OCI-LY1 (cell line): Measurements from ENCODE around the gene MFAP4.

Experiments used
- H2AFZ ChIP-seq: fragments of 200-600 bp; sonication (generic), shearing (Covaris generic); 2 replicates; pipeline ENCODE4 v1.6.0; 2014; ENCODE audit warnings: antibody characterized with exemption, mild to moderate bottlenecking, low read length
- H3F3A ChIP-seq: fragments of 200-600 bp; sonication (generic), shearing (Covaris generic); 2 replicates; pipeline ENCODE4 v1.6.0; 2014; ENCODE audit warnings: mild to moderate bottlenecking, antibody characterized with exemption, low read length, moderate library complexity; ENCODE audit not compliant: insufficient read depth
- H3K27ac ChIP-seq: fragments of 200-600 bp; sonication (generic); 2 replicates; pipeline ENCODE4 v1.5.1; 2014; ENCODE audit warnings: low read length, mixed run types, mild to moderate bottlenecking, low read depth; ENCODE audit not compliant: poor library complexity, severe bottlenecking
- H3K27me3 ChIP-seq: fragments of 200-600 bp; sonication (generic); 2 replicates; pipeline ENCODE4 v1.6.0; 2014; ENCODE audit warnings: antibody characterized with exemption, mild to moderate bottlenecking, low read length, moderate library complexity; ENCODE audit not compliant: insufficient read depth
- H3K36me3 ChIP-seq: fragments of 200-600 bp; sonication (generic); 2 replicates; pipeline ENCODE4 v1.6.1; 2014; ENCODE audit warnings: mild to moderate bottlenecking, antibody characterized with exemption, low read length, moderate library complexity, mixed read lengths; ENCODE audit not compliant: insufficient read depth
- H3K4me1 ChIP-seq: fragments of 200-600 bp; sonication (generic); 2 replicates; pipeline ENCODE4 v1.5.1; 2014; ENCODE audit warnings: mild to moderate bottlenecking, low read length, moderate library complexity; ENCODE audit not compliant: insufficient read depth, severe bottlenecking
- H3K4me2 ChIP-seq: fragments of 200-600 bp; sonication (generic), shearing (Covaris generic); 2 replicates; pipeline ENCODE4 v1.6.1; 2014; ENCODE audit warnings: low read length
- H3K4me3 ChIP-seq: fragments of 200-600 bp; sonication (generic); 2 replicates; pipeline ENCODE4 v1.5.1; 2014; ENCODE audit warnings: low read length, low read depth, mild to moderate bottlenecking, mixed read lengths; ENCODE audit not compliant: poor library complexity, severe bottlenecking
- H3K79me2 ChIP-seq: fragments of 200-600 bp; shearing (Covaris generic); 2 replicates; pipeline ENCODE4 v1.6.1; 2016; ENCODE audit warnings: mixed run types, low read length, mixed read lengths; ENCODE audit not compliant: insufficient read depth
- H3K9ac ChIP-seq: fragments of 200-600 bp; sonication (generic), shearing (Covaris generic); 2 replicates; pipeline ENCODE4 v1.6.1; 2014; ENCODE audit warnings: mild to moderate bottlenecking, low read length, mixed read lengths
- H3K9me2 ChIP-seq: fragments of 200-600 bp; sonication (generic), shearing (Covaris generic); 2 replicates; pipeline ENCODE4 v1.6.1; 2014; ENCODE audit warnings: low read depth, mild to moderate bottlenecking, low read length, mixed read lengths
- H3K9me3 ChIP-seq: fragments of 200-600 bp; shearing (Covaris generic); 2 replicates; pipeline ENCODE4 v1.6.1; 2014; ENCODE audit warnings: low read length, mixed read lengths
- H4K20me1 ChIP-seq: fragments of 200-600 bp; sonication (generic), shearing (Covaris generic); 2 replicates; pipeline ENCODE4 v1.6.0; 2016; ENCODE audit warnings: mild to moderate bottlenecking, low read length; ENCODE audit not compliant: insufficient read depth
- EZH2 ChIP-seq: fragments of 200-600 bp; sonication (generic), shearing (Covaris generic); IDR thresholded peaks from 2 replicates; pipeline ENCODE4 v1.8.0; 2017; ENCODE audit warnings: borderline replicate concordance, mixed run types, mild to moderate bottlenecking, antibody characterized with exemption, low read length, moderate library complexity, mixed read lengths
- TF ChIP-seq, protein P1 (sequence below): fragments of 200-600 bp; sonication (generic), shearing (Covaris generic); IDR thresholded peaks from 2 replicates; pipeline ENCODE4 v1.5.1; 2017; ENCODE audit warnings: mild to moderate bottlenecking, antibody characterized with exemption, low read length, moderate library complexity, mixed read lengths

The MFAP4 gene

GRCh38 chr17:19417611-19418010 is 30.6 kb upstream of the MFAP4 start:
- Histone ChIP-seq H3K36me3 (no peaks in the 10 kb centered on the region), H3K9me2 (no peaks in the 10 kb centered on the region), H3F3A (no peaks in the 10 kb centered on the region), H3K79me2 (no peaks in the 10 kb centered on the region), H3K27ac (no peak overlapping the region), H3K4me1 (no peaks in the 10 kb centered on the region), H3K4me3 (no peak overlapping the region), H3K27me3 (no peaks in the 10 kb centered on the region), H2AFZ (no peak overlapping the region), H3K9ac (no peak overlapping the region), H3K9me3 (no peaks in the 10 kb centered on the region), H3K4me2 (no peak overlapping the region), H4K20me1 (no peaks in the 10 kb centered on the region)
- TF ChIP-seq, protein P1, sequence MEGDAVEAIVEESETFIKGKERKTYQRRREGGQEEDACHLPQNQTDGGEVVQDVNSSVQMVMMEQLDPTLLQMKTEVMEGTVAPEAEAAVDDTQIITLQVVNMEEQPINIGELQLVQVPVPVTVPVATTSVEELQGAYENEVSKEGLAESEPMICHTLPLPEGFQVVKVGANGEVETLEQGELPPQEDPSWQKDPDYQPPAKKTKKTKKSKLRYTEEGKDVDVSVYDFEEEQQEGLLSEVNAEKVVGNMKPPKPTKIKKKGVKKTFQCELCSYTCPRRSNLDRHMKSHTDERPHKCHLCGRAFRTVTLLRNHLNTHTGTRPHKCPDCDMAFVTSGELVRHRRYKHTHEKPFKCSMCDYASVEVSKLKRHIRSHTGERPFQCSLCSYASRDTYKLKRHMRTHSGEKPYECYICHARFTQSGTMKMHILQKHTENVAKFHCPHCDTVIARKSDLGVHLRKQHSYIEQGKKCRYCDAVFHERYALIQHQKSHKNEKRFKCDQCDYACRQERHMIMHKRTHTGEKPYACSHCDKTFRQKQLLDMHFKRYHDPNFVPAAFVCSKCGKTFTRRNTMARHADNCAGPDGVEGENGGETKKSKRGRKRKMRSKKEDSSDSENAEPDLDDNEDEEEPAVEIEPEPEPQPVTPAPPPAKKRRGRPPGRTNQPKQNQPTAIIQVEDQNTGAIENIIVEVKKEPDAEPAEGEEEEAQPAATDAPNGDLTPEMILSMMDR = no peak
- TF ChIP-seq EZH2 = no peak

DNA sequence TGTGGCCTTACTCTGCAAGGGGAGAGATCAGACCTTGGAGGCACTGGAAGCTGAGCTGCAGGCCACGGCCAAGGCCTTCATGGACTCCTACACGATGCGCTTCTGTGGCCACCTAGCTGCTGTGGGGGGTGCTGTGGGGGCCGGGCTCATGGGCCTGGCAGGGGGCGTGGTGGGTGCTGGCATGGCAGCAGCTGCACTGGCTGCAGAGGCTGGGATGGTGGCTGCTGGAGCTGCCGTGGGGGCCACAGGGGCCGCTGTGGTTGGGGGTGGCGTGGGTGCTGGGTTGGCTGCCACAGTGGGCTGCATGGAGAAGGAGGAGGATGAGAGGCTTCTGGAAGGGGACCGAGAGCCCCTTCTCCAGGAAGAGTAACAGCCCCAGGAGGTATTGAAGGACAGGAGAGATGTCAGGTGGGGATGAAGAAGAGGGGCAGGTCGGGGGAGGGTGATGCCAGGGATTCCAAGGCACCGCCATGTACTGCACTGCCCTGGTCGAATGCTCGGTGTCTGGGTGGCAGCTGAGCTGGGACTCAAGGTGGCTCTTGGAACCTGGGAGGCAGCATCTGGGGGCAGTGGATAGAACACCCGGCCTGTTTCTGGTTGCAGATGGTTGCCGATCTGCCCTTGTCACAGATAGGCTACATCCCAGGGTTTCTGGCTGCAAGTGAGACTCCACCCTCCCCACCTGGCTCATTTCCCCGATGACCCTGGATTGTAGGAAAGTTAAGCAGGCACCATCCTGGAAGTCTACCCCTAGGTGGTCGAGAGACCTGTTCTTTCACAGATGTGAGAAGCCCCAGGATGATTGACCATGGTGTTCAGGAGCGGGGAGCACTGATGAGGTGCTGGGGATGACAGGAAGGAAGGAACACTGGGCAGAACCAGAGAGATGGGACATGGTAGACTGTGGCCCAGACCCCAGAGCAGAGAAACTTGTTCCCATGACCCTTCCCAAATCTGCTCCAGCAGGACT is 29.1 kb upstream of the MFAP4 start:
- TF ChIP-seq, protein P1 = no peak
- TF ChIP-seq EZH2 = no peak
- H3K36me3 ChIP-seq = no peaks in the 10 kb centered on the region
- no peak overlapping the region for H3K27ac ChIP-seq
- H3F3A ChIP-seq = no peaks in the 10 kb centered on the region
- no peaks in the 10 kb centered on the region for H3K9me3 ChIP-seq
- H3K4me1 ChIP-seq = no peaks in the 10 kb centered on the region
- no peaks in the 10 kb centered on the region for H3K9me2 ChIP-seq
- H2AFZ ChIP-seq = no peak overlapping the region
- no peaks in the 10 kb centered on the region for H3K27me3 ChIP-seq
- no peak overlapping the region for H3K4me2 ChIP-seq
- no peak overlapping the region for H3K9ac ChIP-seq
- no peaks in the 10 kb centered on the region for H3K79me2 ChIP-seq
- no peaks in the 10 kb centered on the region for H4K20me1 ChIP-seq
- no peak overlapping the region for H3K4me3 ChIP-seq

- Histone ChIP-seq H3K27me3 (no peaks in the 10 kb centered on the region), H3K79me2 (no peaks in the 10 kb centered on the region), H3K36me3 (no peaks in the 10 kb centered on the region)
Observed at GRCh38 chr17:19415311-19415710, 28.3 kb upstream of the MFAP4 start.

More at GRCh38 chr17:19415311-19415710, 28.3 kb upstream of the MFAP4 start:
- Histone ChIP-seq H3K4me3 (no peak overlapping the region), H3K4me1 (no peaks in the 10 kb centered on the region), H2AFZ (no peak overlapping the region), H3K9ac (no peak overlapping the region), H3K9me3 (no peaks in the 10 kb centered on the region), H3F3A (no peaks in the 10 kb centered on the region), H3K27ac (no peak overlapping the region), H3K9me2 (no peaks in the 10 kb centered on the region), H3K4me2 (no peak overlapping the region), H4K20me1 (no peaks in the 10 kb centered on the region)
- no peak for TF ChIP-seq EZH2
- TF ChIP-seq, protein P1 = no peak
